NCI-H2029 (cell line): ENCODE measurements around the gene RGS6.
"Not testable (repeated sequence)": the region's sequence is repeated elsewhere in the genome, so short reads cannot be mapped to it uniquely, and the experiment has no call there.

ENCODE experiments used
- DNase-seq: peaks from one replicate; lab custom pipeline; 2025; lab: John Stamatoyannopoulos, UW

RGS6 gene

GRCh38 chr14:72454388-72455160 lies 522.3 kb downstream of the RGS6 start:
- DNase-seq: no peak

GRCh38 chr14:72457641-72458040 lies 525.4 kb downstream of the RGS6 start:
- no peak for DNase-seq

GRCh38 chr14:72462056-72462455 lies 529.8 kb downstream of the RGS6 start:
- no peak for DNase-seq

GRCh38 chr14:72463291-72463866 lies 531.1 kb downstream of the RGS6 start:
- DNase-seq: no peak

- DNase-seq: no peak
Measured at GRCh38 chr14:72464226-72464625, 532.0 kb downstream of the RGS6 start.

- no peak for DNase-seq
Measured at GRCh38 chr14:72466325-72466724, 534.1 kb downstream of the RGS6 start.

- DNase-seq: no peak
Measured at GRCh38 chr14:72471346-72471745, 539.1 kb downstream of the RGS6 start.

- no peak for DNase-seq
Measured at GRCh38 chr14:72472845-72473244, 540.6 kb downstream of the RGS6 start.

- DNase-seq: no peak
Measured at GRCh38 chr14:72476657-72477499, 544.6 kb downstream of the RGS6 start.

GRCh38 chr14:72477578-72477977 lies 545.3 kb downstream of the RGS6 start:
- DNase-seq: not testable (repeated sequence)

- no peak for DNase-seq
Measured at GRCh38 chr14:72478471-72478893, 546.3 kb downstream of the RGS6 start.

GRCh38 chr14:72479461-72479931 lies 547.3 kb downstream of the RGS6 start:
- DNase-seq: no peak

GRCh38 chr14:72480464-72481243 lies 548.4 kb downstream of the RGS6 start:
- DNase-seq: no peak

- no peak for DNase-seq
Measured at GRCh38 chr14:72483311-72483710, 551.1 kb downstream of the RGS6 start.

GRCh38 chr14:72485695-72486094 lies 553.5 kb downstream of the RGS6 start:
- no peak for DNase-seq

- no peak for DNase-seq
Measured at GRCh38 chr14:72488514-72488913, 556.3 kb downstream of the RGS6 start.

- DNase-seq: no peak
Measured at GRCh38 chr14:72492196-72492595, 560.0 kb downstream of the RGS6 start.

- no peak for DNase-seq
Measured at GRCh38 chr14:72495668-72496067, 563.4 kb downstream of the RGS6 start.

- no peak for DNase-seq
Measured at GRCh38 chr14:72498646-72499045, 566.4 kb downstream of the RGS6 start.

GRCh38 chr14:72499746-72500145 lies 567.5 kb downstream of the RGS6 start:
- DNase-seq: no peak

- no peak for DNase-seq
Measured at GRCh38 chr14:72500234-72500838, 568.1 kb downstream of the RGS6 start.
